DND-41 (cell line): ENCODE results near the gene ARSB.

Source experiments
- ATAC-seq: fragments of 200-7000 bp; cut with Tn5 transposase; 3 replicates; pipeline ENCODE4 v1.9.1; 2021; ENCODE audit warnings: low read depth; ENCODE audit not compliant: insufficient read depth
- DNase-seq: peaks from one replicate; pipeline ENCODE4 v3.0.0-alpha.2; 2020
- H2AFZ ChIP-seq: 2 replicates; pipeline ENCODE4 v1.6.0; 2012; ENCODE audit warnings: low read depth, low read length
- H3K27ac ChIP-seq: 2 replicates; pipeline ENCODE4 v1.5.1; 2012; ENCODE audit warnings: low read length, inconsistent platforms
- H3K27me3 ChIP-seq: fragments of 200-600 bp; sonication (generic); 2 replicates; pipeline ENCODE4 v1.6.0; 2012; ENCODE audit warnings: low read length, mild to moderate bottlenecking, inconsistent platforms; ENCODE audit not compliant: insufficient read depth, poor library complexity
- H3K36me3 ChIP-seq: 2 replicates; pipeline ENCODE4 v1.5.1; 2012; ENCODE audit warnings: low read length, inconsistent platforms; ENCODE audit not compliant: insufficient read depth
- H3K4me1 ChIP-seq: 2 replicates; pipeline ENCODE4 v1.5.1; 2012; ENCODE audit warnings: mild to moderate bottlenecking, low read length; ENCODE audit not compliant: insufficient read depth
- H3K4me2 ChIP-seq: 2 replicates; pipeline ENCODE4 v1.6.0; 2012; ENCODE audit warnings: mild to moderate bottlenecking, moderate library complexity, low read length, inconsistent platforms; ENCODE audit not compliant: insufficient read depth
- H3K4me3 ChIP-seq, 2 experiments: fragments of 200-600 bp in 1 of 2; shearing (Covaris generic) in 1 of 2; 2 replicates each; pipeline ENCODE4 v1.5.1; 2012 to 2016; ENCODE audit warnings: inconsistent platforms in 2 of 2, low read length in 2 of 2, mild to moderate bottlenecking in 2 of 2, low read depth in 1 of 2, moderate library complexity in 1 of 2
- H3K79me2 ChIP-seq: 2 replicates; pipeline ENCODE4 v1.6.0; 2012; ENCODE audit warnings: low read length, inconsistent platforms; ENCODE audit not compliant: insufficient read depth
- H3K9ac ChIP-seq: 2 replicates; pipeline ENCODE4 v1.6.0; 2012; ENCODE audit warnings: low read depth, mild to moderate bottlenecking, inconsistent platforms, low read length, moderate library complexity
- H3K9me3 ChIP-seq: 2 replicates; pipeline ENCODE4 v1.5.1; 2012; ENCODE audit warnings: low read length, moderate library complexity, mild to moderate bottlenecking, inconsistent platforms; ENCODE audit not compliant: insufficient read depth, severe bottlenecking
- H4K20me1 ChIP-seq: 2 replicates; pipeline ENCODE4 v1.6.0; 2012; ENCODE audit warnings: low read length; ENCODE audit not compliant: insufficient read depth
- CTCF ChIP-seq: IDR thresholded peaks from 2 replicates; pipeline ENCODE4 v1.5.1; 2012; ENCODE audit warnings: borderline replicate concordance, low read length, moderate library complexity, mild to moderate bottlenecking; ENCODE audit not compliant: poor library complexity, severe bottlenecking; ENCODE audit errors: extremely low read depth
- EZH2 ChIP-seq: IDR thresholded peaks from 3 replicates; pipeline ENCODE4 v1.6.1; 2012; ENCODE audit warnings: borderline replicate concordance, low read depth, mild to moderate bottlenecking, moderate library complexity, low read length, inconsistent platforms; ENCODE audit not compliant: severe bottlenecking

The ARSB gene

GRCh38 chr5:78747705-78748359 lies 237.3 kb downstream of the ARSB start:
- TF ChIP-seq CTCF (no peak), EZH2 (no peak)
- Histone ChIP-seq H3K4me1 (no peaks in the 10 kb centered on the region), H3K79me2 (no peaks in the 10 kb centered on the region), H3K9ac (no peak overlapping the region), H3K36me3 (no peaks in the 10 kb centered on the region), H3K4me3 (no peak overlapping the region), H3K27me3 (peaks cover 5% of the 10 kb centered on the region), H2AFZ (no peak overlapping the region), H4K20me1 (no peaks in the 10 kb centered on the region), H3K9me3 (no peaks in the 10 kb centered on the region), H3K4me2 (no peak overlapping the region), H3K27ac (no peak overlapping the region)
- no peak for ATAC-seq
- DNase-seq: no peak

- Histone ChIP-seq H4K20me1 (no peaks in the 10 kb centered on the region), H3K36me3 (no peaks in the 10 kb centered on the region), H3K4me2 (no peak overlapping the region), H3K9me3 (no peaks in the 10 kb centered on the region), H3K4me1 (no peaks in the 10 kb centered on the region), H3K79me2 (no peaks in the 10 kb centered on the region), H2AFZ (no peak overlapping the region), H3K27me3 (peaks cover 5% of the 10 kb centered on the region), H3K9ac (no peak overlapping the region), H3K4me3 (no peak overlapping the region), H3K27ac (no peak overlapping the region)
- TF ChIP-seq EZH2 (no peak), CTCF (no peak)
- DNase-seq (no peak), ATAC-seq (no peak)
These were observed 238.1 kb downstream of the ARSB start for GRCh38 chr5:78747055-78747454.

GRCh38 chr5:78746021-78746770 lies 238.9 kb downstream of the ARSB start:
- H3K9ac ChIP-seq: no peak overlapping the region
- no peaks in the 10 kb centered on the region for H3K79me2 ChIP-seq
- no peaks in the 10 kb centered on the region for H3K36me3 ChIP-seq
- TF ChIP-seq CTCF: no peak
- no peak for TF ChIP-seq EZH2
- no peak overlapping the region for H3K27ac ChIP-seq
- peaks cover 5% of the 10 kb centered on the region for H3K27me3 ChIP-seq
- ATAC-seq: no peak
- H3K4me3 ChIP-seq: no peak overlapping the region
- H2AFZ ChIP-seq: no peak overlapping the region
- H3K4me2 ChIP-seq: no peak overlapping the region
- no peaks in the 10 kb centered on the region for H3K9me3 ChIP-seq
- H3K4me1 ChIP-seq: no peaks in the 10 kb centered on the region
- H4K20me1 ChIP-seq: no peaks in the 10 kb centered on the region
- DNase-seq: no peak
